ENCODE data around the gene MCM7. TPM values are rescaled to one million over a fixed set of nuclear protein-coding genes. Genes with fewer than 3 reads are reported as not detected.

MCM7 gene
- total and polyA plus RNA-seq, 2 of the 4 experiments (the other 2 are of a cell fraction), result 104 to 137 TPM

GRCh38 chr7:100128637-100128963 lies 27.4 kb upstream of the MCM7 start:
- intact Hi-C loops (cut with micrococcal nuclease) (no loop called here), dilution Hi-C loops (cut with HindIII; ENCODE audit: low sequenced_read_pairs, unreplicated experiment) (no loop called here), in situ Hi-C loops (cut with MboI; ENCODE audit: low sequenced_read_pairs) (no loop called here)
- no CpG with 5 or more reads among the region's 1 CpG for WGBS, 2 experiments (ENCODE audit: extremely low coverage in 2 of 2, insufficient read length in 1 of 2)
- CTCF ChIA-PET, result interaction anchor here (0.6 kb wide), 1 partner anchor 139 kb away, joined by 3 read pairs; no protein-coding TSS in a partner anchor
- TF ChIP-seq RFX5 (IDR thresholded peaks at IDR 0.05; ENCODE audit: low read depth, low read length), result no peak
- no peak for TF ChIP-seq MAFK (IDR thresholded peaks at IDR 0.05; ENCODE audit: low read depth, low read length)
- no peak for TF ChIP-seq BHLHE40 (IDR thresholded peaks at IDR 0.05; ENCODE audit: low read depth, low read length)
- no peak for TF ChIP-seq MXI1 (IDR thresholded peaks at IDR 0.05; ENCODE audit: borderline replicate concordance, low read depth, low read length)
- no peak overlapping the region for H4K5ac ChIP-seq (ENCODE audit: low read depth, low read length)
- H3K4me2 ChIP-seq (ENCODE audit: low read depth, low read length), result no peak overlapping the region
- H4K8ac ChIP-seq (ENCODE audit: low read depth in 2 of 2, low read length in 2 of 2), result peak overlapping the region in 1 of 2 experiments; percentile 94; a peak in 1 of 4 replicates
- H2BK20ac ChIP-seq (ENCODE audit: low read depth, low read length), result no peak overlapping the region
- peaks cover 4% of the 10 kb centered on the region; the same call in 1 of the 2 replicates for H3K36me3 ChIP-seq (ENCODE audit: control insufficient read depth, insufficient read depth, low read length)
- H3K23ac ChIP-seq (ENCODE audit: low read depth, low read length), result peak overlapping the region; percentile 94; the same call in 1 of the 2 replicates
- no peak for ATAC-seq (ENCODE audit: low read depth)
- H3K18ac ChIP-seq (ENCODE audit: low read depth, low read length), result no peak overlapping the region
- no peaks in the 10 kb centered on the region for H4K20me1 ChIP-seq (ENCODE audit: insufficient read depth, low read length)
- H3K9me1 ChIP-seq (ENCODE audit: insufficient read depth, low read length), result peaks cover 4% of the 10 kb centered on the region; the same call in 1 of the 2 replicates
- no peak overlapping the region for H3K9ac ChIP-seq (ENCODE audit: low read depth, low read length)
- H2BK5ac ChIP-seq (ENCODE audit: low read depth, low read length, poor library complexity, severe bottlenecking), result no peak overlapping the region
- H3K27me3 ChIP-seq (ENCODE audit: control insufficient read depth, insufficient read depth, low read length), result no peaks in the 10 kb centered on the region
- no peak overlapping the region for H2AK9ac ChIP-seq (replicated peaks; ENCODE audit: low read depth, low read length, poor library complexity)
- POLR2A ChIA-PET (ENCODE audit: unreplicated experiment), result no interaction called here
- H2AK5ac ChIP-seq (ENCODE audit: low read depth, low read length), result no peak overlapping the region
- H4K91ac ChIP-seq (ENCODE audit: insufficient read depth, low read depth, low read length), result no peak overlapping the region
- no peak overlapping the region for H2BK120ac ChIP-seq (ENCODE audit: low read depth, low read length)
- no TSS peak for BruUV-seq (replicated peaks)
- peaks cover 2% of the 10 kb centered on the region; the same call in 1 of the 2 replicates for H3K4me1 ChIP-seq (ENCODE audit: control insufficient read depth, insufficient read depth, low read length)
- no peak overlapping the region for H2BK15ac ChIP-seq (ENCODE audit: low read depth, low read length)
- no peak overlapping the region for H3K56ac ChIP-seq (ENCODE audit: extremely low read depth, insufficient read depth, low read length)
- H3K14ac ChIP-seq (replicated peaks; ENCODE audit: low read depth, low read length), result no peak overlapping the region
- DNase-seq, result no peak
- H3K27ac ChIP-seq (ENCODE audit: insufficient read depth, low read length), result no peak overlapping the region
- H3K4ac ChIP-seq (ENCODE audit: low read depth, low read length), result no peak overlapping the region
- H3K4me3 ChIP-seq (ENCODE audit: insufficient read depth, low read depth, low read length), result no peak overlapping the region
- peaks cover 12 to 43% of the 10 kb centered on the region in 2 experiments; a peak in 3 of 4 replicates for H3K79me1 ChIP-seq (ENCODE audit: low read depth in 1 of 2, low read length in 2 of 2)
- H2AFZ ChIP-seq (replicated peaks; ENCODE audit: low read length, poor library complexity), result no peak overlapping the region
- no peaks in the 10 kb centered on the region for H3K9me3 ChIP-seq (ENCODE audit: control insufficient read depth, insufficient read depth, low read length)
